ENCODE data around the gene GRIN2A.

GRCh38 chr16:9969580-9969979 is 212.6 kb downstream of the GRIN2A start:
- TF ChIP-seq POLR2A (IDR thresholded peaks at IDR 0.05), result no peak
- no peak for TF ChIP-seq CTCF (IDR thresholded peaks at IDR 0.05)

Data from body of pancreas (tissue), 4 donors.